Stimulated activated CD8-positive, alpha-beta memory T cell treated with anti-CD3 and anti-CD28 coated beads, Interleukin-7, amount 100 ng/mL, for 1 hour (primary cell): ENCODE results near the gene ASIC3.

ENCODE experiments used
- DNase-seq, 2 donors: peaks; one replicate each; pipeline ENCODE4 v3.0.0-alpha.2; 2020; ENCODE audit warnings: low read depth in 2 of 2

The ASIC3 gene

GRCh38 chr7:151085691-151086620, 37.6 kb downstream of the ASIC3 start, which contains the start of gene AGAP3:
TSS of gene AGAP3 (plus strand) at chr7:151086475. CDS start at chr7:151086742, 267 bp downstream.
- no peak for DNase-seq

DNA sequence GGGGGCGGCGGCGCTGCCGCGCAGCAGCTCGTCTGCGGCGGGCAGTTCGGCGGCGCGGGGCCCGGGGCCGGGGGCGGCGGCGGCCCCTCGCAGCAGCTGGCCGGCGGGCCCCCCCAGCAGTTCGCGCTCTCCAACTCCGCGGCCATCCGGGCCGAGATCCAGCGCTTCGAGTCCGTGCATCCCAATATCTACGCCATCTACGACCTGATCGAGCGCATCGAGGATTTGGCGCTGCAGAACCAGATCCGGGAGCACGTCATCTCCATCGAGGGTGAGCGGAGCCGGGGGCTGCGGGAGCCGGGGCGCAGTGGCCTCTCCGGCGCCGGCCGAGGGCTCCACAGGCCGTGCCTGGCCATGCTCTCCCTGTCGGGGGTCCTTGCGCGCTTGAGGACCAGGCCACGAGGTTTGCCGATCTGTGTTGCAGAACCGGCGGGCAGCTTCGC, 38.5 kb downstream of the ASIC3 start:
- DNase-seq: no peak

DNA sequence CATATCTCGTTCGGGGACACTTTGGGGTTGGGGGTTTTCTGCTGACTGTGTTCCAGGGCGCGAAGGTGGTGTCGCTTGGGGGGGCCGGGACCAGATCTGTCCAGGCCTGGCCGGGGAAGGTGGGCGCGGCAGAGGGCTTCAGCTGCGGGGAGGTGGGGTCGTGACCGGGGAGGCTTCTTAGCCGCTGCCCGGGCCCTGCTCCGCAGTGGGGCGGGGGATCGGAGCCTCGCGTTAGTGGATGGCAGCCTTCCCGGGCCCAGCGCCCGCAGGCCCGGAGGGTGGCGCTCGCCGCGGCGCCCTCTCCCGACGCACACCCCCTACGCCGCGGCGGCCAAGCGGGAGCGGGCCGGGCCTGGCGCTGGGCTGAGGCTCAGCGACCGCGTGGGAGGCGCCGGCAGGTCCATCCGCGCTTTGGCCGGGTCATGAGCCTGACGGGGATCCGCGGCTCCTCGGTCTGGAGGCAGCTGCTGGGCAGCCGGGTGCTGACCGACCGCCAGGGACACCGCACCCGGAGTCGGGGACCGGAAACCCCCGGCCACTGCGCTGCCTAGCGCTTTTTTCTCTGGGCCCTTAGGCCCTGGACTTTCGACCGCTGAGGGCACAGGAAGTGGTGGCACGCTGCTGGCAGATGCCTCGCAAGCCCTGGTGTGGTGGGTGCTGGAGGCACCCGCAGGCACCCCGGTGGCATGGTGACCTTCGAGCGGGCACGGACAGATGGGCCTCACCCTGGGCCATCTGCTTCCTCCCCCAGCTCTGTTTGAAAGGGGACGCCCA, 39.1 kb downstream of the ASIC3 start:
- DNase-seq: no peak

- DNase-seq: no peak
Observed at GRCh38 chr7:151088019-151088855, 39.9 kb downstream of the ASIC3 start.

DNA sequence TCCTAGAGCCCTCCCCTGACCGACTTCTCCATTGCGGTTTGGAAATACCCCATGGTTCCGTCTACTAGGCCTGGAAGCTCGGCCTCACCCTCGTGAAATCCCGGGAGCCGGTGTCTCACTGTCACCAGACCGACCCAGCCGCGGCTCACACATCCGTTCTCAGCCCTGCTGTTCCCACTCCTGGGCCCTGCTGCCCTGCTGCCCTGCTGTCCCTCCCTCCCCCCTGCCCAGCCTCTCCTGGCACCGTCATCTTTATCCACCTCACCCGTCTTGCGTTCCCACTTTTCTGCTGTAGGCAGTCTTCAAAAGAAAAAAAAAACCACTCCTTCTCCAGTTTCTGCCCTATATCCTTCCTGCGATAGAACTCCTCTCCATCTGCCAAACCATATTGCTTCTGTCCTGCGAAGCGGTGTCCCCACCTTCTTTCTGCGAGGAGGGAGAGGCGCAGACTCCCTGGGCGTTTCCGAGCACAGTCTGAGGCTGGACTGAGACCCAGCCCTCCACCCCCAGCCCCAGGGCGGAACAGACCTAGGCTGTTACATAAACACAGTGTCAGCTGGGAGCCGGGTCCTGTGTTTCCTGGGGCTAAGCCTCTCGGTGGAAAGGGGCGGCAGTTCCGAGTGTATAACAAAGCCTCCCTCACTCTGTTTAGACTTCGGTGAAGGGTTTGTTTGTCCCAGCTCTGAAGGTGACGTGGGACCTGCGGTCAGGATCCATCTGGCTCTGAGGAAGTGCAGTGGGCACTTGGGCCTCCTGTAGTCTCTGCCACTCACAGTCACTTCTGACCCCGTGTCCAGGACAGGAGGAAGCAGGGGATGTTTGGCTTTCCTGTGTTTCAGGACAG, 40.7 kb downstream of the ASIC3 start:
- DNase-seq: no peak

DNA sequence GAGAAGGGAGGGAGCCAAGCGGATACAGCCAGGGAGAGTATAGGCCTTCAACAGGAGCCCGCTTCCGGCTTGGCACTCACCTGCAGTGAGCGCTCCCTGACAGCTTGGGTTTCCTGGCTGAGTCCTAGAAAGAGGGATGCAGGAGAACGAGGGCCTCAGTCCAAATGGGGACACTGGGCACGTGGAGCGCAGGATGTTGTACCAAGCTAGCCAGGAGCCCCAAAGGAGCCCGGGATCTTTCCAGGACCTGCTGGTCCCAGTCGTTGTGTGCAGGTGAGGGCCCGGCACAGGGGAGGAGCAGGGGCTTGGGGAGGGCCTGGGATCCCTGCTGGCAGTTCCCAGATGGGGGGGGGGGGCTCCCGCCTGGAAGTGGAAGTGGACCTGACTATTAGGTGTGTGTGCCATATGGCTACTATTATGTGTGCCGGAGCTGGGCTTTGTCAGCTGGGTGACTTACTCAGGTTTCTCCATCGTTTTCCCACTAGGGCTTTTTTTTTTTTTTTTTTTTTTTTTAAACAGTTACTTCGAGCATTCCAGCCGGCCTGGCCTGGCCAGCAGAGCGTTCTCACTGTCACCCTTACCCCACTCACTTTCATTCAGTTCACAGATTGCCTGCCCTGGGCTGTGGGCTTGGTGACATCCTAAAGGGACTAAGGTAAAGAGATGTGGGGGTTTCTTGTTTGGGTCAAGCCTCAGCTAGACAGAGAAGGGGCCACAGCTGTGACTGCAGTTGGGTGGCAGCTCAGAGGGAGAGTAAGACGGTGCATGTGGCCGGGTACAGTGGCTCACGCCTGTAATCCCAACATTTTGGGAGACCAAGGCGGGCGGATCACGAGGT, 41.8 kb downstream of the ASIC3 start:
- no peak for DNase-seq

GRCh38 chr7:151091003-151091402, 42.7 kb downstream of the ASIC3 start:
- DNase-seq: no peak

GRCh38 chr7:151091431-151091830, 43.1 kb downstream of the ASIC3 start:
- no peak for DNase-seq

- DNase-seq: no peak
Observed at GRCh38 chr7:151091988-151092387, 43.7 kb downstream of the ASIC3 start.

DNA sequence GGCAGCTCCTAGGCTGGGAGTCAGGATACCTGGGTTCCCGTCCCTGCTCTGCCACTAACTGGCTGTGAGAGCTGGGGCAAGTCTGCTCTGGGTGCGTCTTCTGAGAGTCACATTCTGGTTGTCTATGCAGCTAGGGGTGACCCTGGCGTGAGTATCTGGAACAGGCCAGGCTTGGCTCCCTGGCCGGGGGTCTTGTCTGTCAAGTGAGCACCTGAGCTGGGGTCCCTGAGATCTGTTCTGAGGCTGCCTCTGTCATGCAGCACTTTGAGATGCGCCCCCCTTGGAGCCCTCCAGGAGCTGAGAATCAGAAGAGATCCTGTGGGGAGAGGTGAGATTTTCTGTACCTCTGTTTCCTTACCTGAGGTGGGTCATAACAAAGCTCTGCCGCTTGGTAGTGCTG, 45.4 kb downstream of the ASIC3 start:
- DNase-seq: no peak

DNA sequence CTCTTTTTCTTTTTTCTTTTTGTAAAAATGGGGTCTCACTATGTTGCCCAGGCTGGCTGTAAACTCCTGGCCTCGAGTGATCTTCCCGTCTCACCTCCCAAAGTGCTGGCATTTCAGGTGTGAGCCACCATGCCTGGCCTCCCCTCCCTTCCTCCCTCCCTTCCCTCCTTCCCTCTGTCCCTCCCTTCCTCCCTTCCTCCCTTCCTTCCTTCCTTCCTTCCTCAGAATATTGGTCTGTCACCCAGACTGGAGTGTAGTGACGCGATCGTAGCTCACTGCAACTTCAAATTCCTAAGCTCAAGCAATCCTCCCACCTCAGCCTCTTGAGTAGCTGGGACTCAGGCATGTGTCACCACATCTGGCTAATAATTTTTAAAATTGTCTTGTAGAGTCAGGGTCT, 46.3 kb downstream of the ASIC3 start:
- no peak for DNase-seq

DNA sequence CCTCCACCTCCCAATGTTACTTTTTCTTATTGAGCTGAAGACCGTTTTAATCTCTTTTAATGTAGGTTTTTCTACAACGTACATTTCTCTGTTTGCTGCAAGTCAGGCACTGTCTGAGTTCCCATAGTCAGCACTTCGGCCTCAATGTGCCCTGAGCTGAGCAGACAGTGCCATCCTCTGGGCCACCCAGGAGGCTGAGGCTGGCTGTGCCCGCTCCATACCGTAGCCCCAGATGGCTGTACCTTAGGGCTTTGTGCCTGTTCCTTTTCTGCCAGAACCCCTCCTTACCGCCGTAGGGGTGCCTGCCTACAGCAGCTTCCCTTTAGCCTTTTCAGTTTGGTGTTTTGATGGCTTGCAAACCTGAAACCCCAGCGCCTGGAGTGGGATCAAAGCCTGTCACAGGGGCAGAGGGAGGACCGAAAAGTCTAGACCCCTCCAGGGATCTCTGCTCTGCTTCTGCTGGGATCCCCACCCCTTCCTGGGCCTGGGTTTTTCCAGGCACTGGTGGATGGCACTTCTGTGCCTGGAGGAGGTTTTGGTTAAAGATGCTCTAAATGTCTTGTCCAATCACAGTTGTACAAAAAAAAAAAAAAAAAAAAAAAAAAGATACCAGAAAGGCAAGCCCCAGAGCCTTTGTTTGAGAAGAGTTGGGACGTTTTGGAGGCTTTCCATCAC, 46.9 kb downstream of the ASIC3 start:
- DNase-seq: no peak

DNA sequence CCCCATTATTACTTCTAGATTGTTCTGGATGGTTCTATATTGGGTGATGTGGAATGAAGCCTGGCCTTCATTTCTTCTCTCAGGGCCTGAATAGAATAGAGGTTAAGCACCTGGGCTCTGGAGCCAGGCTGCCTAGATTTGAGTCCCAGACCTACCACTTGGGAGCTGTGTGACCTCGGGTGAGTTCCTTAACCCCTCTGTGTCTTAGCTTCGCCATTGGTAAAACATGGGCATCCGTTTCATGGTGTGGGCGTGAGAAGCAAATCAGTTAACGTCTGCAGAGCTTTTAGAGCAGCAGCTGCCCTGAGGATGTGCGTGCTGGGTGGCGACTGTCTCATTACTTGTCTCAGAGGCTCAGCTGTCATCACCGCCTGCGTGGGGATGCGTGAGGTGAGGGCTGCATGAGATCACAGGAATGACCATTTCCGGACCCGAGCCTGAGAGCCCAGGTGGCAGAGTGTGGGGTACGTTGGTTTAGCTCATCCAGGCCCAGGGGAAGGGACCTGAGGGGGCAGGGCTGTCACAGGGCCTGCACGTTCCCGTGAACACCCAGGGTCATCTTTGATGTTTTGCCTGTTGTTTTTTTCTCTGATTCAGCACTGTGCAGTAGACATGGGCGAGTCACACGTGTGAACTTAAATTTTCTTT, 47.6 kb downstream of the ASIC3 start:
- no peak for DNase-seq

- no peak for DNase-seq
Observed at GRCh38 chr7:151099486-151100211, 51.3 kb downstream of the ASIC3 start.

DNA sequence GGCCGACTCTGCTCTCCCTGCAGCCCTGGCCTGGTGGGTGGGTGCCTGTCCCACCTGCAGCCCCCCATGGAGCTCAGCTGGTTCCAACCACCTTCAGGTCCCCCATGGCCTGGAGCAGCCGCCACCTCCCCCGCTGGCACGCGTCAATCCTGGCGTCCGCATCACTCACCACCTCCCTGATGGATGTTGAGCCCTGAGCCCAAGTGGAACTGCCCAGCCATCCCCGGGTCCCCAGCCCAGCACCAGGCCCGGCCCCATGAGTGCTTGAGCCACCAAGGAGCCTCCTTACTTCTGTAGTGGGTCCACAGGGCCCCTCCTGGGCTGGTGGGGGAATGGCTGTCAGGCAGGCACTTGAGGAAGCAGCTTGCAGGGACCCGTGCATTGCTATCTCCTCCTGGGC, 52.6 kb downstream of the ASIC3 start:
- DNase-seq: no peak

GRCh38 chr7:151101621-151102396, 53.5 kb downstream of the ASIC3 start:
- DNase-seq: no peak
